ENCODE measurements around the gene FRMD1. TPM values are rescaled to one million over a fixed set of nuclear protein-coding genes. Genes with fewer than 3 reads are reported as not detected.

FRMD1 gene
- total RNA-seq, 1 experiment from 2014 or later = not detected

DNA sequence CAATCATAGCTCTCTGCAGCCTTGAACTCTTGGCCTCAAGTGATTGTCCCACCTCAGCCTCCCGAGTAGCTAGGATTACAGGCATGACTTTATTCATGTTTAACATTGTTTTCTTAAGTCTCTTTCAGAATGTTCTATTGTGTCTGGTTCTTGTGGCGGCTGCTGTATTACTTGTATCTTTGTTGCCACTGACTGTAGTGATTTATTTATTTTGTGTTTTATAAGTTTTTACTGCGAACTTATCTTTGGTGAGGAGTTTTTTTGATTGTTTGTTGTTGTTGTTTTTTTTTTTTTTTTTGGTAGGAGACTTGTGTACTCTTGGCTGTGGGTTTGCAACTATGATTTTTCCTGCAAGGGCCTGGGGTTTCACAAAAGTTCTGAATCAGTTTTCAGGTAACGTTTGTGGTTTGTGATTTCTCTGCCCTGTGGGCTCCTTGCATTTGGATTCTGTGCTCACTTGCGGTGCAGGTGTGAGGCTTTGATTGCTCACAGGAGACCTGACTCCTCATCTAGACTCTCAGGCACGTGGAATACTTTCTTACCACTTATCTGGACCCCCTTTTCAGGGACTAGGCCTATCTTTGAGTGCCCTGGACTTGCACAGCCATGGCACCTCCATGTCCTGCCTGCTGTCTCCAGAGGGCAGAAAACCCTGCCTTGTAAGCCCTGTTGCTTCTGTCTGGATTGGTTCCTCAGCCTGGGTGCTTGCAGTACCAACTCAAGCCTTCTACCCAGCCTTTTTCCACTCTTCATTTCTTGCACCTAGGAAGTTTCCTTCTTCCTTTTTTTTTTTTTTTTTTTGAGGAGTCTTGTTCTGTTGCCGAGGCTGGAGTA is 56.3 kb downstream of the FRMD1 start:
- no peak overlapping the region for H3K9ac ChIP-seq (ENCODE audit: low read length)
- no peaks in the 10 kb centered on the region for H3K79me2 ChIP-seq (ENCODE audit: low read length)
- no peaks in the 10 kb centered on the region for H3K9me3 ChIP-seq (ENCODE audit: low read length)
- peaks cover 5% of the 10 kb centered on the region; the same call in 1 of the 2 replicates for H3K27me3 ChIP-seq (ENCODE audit: low read length)
- TF ChIP-seq, protein P1, sequence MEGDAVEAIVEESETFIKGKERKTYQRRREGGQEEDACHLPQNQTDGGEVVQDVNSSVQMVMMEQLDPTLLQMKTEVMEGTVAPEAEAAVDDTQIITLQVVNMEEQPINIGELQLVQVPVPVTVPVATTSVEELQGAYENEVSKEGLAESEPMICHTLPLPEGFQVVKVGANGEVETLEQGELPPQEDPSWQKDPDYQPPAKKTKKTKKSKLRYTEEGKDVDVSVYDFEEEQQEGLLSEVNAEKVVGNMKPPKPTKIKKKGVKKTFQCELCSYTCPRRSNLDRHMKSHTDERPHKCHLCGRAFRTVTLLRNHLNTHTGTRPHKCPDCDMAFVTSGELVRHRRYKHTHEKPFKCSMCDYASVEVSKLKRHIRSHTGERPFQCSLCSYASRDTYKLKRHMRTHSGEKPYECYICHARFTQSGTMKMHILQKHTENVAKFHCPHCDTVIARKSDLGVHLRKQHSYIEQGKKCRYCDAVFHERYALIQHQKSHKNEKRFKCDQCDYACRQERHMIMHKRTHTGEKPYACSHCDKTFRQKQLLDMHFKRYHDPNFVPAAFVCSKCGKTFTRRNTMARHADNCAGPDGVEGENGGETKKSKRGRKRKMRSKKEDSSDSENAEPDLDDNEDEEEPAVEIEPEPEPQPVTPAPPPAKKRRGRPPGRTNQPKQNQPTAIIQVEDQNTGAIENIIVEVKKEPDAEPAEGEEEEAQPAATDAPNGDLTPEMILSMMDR (conservative IDR thresholded peaks at IDR 0.05; ENCODE audit: low read depth, low read length) = no peak
- TF ChIP-seq EZH2phosphoT487 (IDR thresholded peaks at IDR 0.05; ENCODE audit: borderline replicate concordance, low read length) = no peak
- TF ChIP-seq EZH2 (IDR thresholded peaks at IDR 0.05; ENCODE audit: low read length, unreplicated experiment) = no peak
- no peaks in the 10 kb centered on the region for H3K36me3 ChIP-seq (ENCODE audit: low read depth, low read length)
- no TSS peak for BruUV-seq (replicated peaks)
- no peak overlapping the region for H3K4me2 ChIP-seq (ENCODE audit: low read length)
- ChIA-PET POLR2A (ENCODE audit: unreplicated experiment) (no interaction called here), CTCF (no interaction called here)
- DNase-seq (no peak), ATAC-seq (no peak)
- no peak overlapping the region for H2AFZ ChIP-seq (ENCODE audit: low read length)
- H3K27ac ChIP-seq (ENCODE audit: low read length) = no peak overlapping the region
- no peak overlapping the region for H3K4me3 ChIP-seq (ENCODE audit: low read length)
- no peaks in the 10 kb centered on the region for H4K20me1 ChIP-seq (ENCODE audit: low read length)
- intact Hi-C loops (cut with micrococcal nuclease) = no loop called here
- no peaks in the 10 kb centered on the region for H3F3A ChIP-seq (ENCODE audit: low read length, unreplicated experiment)
- H3K4me1 ChIP-seq (ENCODE audit: insufficient read depth, low read length) = peaks cover 7% of the 10 kb centered on the region
- no peaks in the 10 kb centered on the region for H3K9me2 ChIP-seq (replicated peaks; ENCODE audit: low read length)

DNA sequence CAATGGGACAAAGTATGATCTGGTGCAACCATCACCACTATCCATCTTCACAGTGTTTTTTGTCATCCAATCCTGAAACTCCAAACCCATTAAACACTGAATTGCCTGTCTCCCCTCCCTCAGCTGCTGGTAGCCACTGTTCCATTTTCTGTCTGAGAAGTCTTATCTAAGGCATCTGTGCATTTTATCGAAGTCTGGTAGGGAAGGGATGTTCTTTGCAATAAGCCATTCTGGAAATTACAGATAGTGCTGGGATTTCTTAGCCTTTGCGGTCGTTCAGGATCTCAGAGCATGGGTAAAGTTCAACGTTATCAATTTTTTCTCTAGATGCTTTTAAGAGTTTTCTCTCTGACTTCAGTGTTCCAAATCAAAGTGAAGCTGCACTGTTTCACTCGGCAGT is 57.4 kb downstream of the FRMD1 start:
- Histone ChIP-seq H3K9me3 (ENCODE audit: low read length) (no peaks in the 10 kb centered on the region), H3K9ac (ENCODE audit: low read length) (no peak overlapping the region), H3F3A (ENCODE audit: low read length, unreplicated experiment) (no peaks in the 10 kb centered on the region), H3K27ac (ENCODE audit: low read length) (no peak overlapping the region), H3K4me3 (ENCODE audit: low read length) (no peak overlapping the region), H4K20me1 (ENCODE audit: low read length) (no peaks in the 10 kb centered on the region), H3K27me3 (ENCODE audit: low read length) (peaks cover 16% of the 10 kb centered on the region; the same call in 1 of the 2 replicates), H3K36me3 (ENCODE audit: low read depth, low read length) (no peaks in the 10 kb centered on the region), H2AFZ (ENCODE audit: low read length) (no peak overlapping the region), H3K79me2 (ENCODE audit: low read length) (no peaks in the 10 kb centered on the region), H3K4me1 (ENCODE audit: insufficient read depth, low read length) (peaks cover 7% of the 10 kb centered on the region), H3K9me2 (replicated peaks; ENCODE audit: low read length) (no peaks in the 10 kb centered on the region), H3K4me2 (ENCODE audit: low read length) (no peak overlapping the region)
- CTCF ChIA-PET = no interaction called here
- DNase-seq (no peak), ATAC-seq (no peak)
- BruUV-seq (replicated peaks) = no TSS peak
- TF ChIP-seq, protein P1 (conservative IDR thresholded peaks at IDR 0.05; ENCODE audit: low read depth, low read length) = no peak
- no peak for TF ChIP-seq EZH2 (IDR thresholded peaks at IDR 0.05; ENCODE audit: low read length, unreplicated experiment)
- TF ChIP-seq EZH2phosphoT487 (IDR thresholded peaks at IDR 0.05; ENCODE audit: borderline replicate concordance, low read length) = no peak
- intact Hi-C loops (cut with micrococcal nuclease) = no loop called here
- POLR2A ChIA-PET (ENCODE audit: unreplicated experiment) = no interaction called here

DNA sequence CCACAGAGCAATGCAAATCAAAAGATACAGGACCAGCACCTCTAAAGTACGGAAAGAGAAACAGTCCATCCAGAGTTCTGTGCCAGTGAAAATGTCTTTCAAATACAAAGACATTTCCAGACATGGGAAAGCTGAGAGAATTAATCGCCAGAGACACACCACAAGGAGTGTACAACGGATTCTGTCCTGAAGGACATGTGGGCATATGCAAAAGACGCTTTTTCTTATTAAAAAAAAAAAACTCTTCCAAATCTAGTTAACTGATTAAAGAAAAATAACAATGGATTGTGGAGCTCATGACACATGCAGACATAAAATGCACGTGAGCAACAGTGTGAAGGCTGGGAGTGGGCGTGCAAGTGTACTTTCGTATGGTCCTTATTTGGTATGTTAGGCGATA is 58.8 kb downstream of the FRMD1 start:
- Histone ChIP-seq H3K4me3 (ENCODE audit: low read length) (no peak overlapping the region), H3F3A (ENCODE audit: low read length, unreplicated experiment) (no peaks in the 10 kb centered on the region), H3K9me3 (ENCODE audit: low read length) (no peaks in the 10 kb centered on the region), H3K27me3 (ENCODE audit: low read length) (peaks cover 18% of the 10 kb centered on the region; the same call in 1 of the 2 replicates), H3K36me3 (ENCODE audit: low read depth, low read length) (no peaks in the 10 kb centered on the region), H3K27ac (ENCODE audit: low read length) (no peak overlapping the region), H3K79me2 (ENCODE audit: low read length) (no peaks in the 10 kb centered on the region), H2AFZ (ENCODE audit: low read length) (no peak overlapping the region), H4K20me1 (ENCODE audit: low read length) (no peaks in the 10 kb centered on the region), H3K4me2 (ENCODE audit: low read length) (no peak overlapping the region), H3K9ac (ENCODE audit: low read length) (no peak overlapping the region), H3K4me1 (ENCODE audit: insufficient read depth, low read length) (peaks cover 7% of the 10 kb centered on the region), H3K9me2 (replicated peaks; ENCODE audit: low read length) (no peaks in the 10 kb centered on the region)
- TF ChIP-seq EZH2 (IDR thresholded peaks at IDR 0.05; ENCODE audit: low read length, unreplicated experiment) = no peak
- TF ChIP-seq, protein P1 (conservative IDR thresholded peaks at IDR 0.05; ENCODE audit: low read depth, low read length) = no peak
- TF ChIP-seq EZH2phosphoT487 (IDR thresholded peaks at IDR 0.05; ENCODE audit: borderline replicate concordance, low read length) = no peak
- no TSS peak for BruUV-seq (replicated peaks)
- POLR2A ChIA-PET (ENCODE audit: unreplicated experiment) = no interaction called here
- DNase-seq (no peak), ATAC-seq (no peak)
- CTCF ChIA-PET = no interaction called here
- intact Hi-C loops (cut with micrococcal nuclease) = no loop called here
